Activated gamma-delta T cell treated with anti-CD3 and anti-CD28 coated beads, Interleukin-2, amount 50 U/mL, for 16 hours (primary cell): Measurements from ENCODE around the gene TNFSF12.
"Not testable (repeated sequence)": the region's sequence is repeated elsewhere in the genome, so short reads cannot be mapped to it uniquely, and the experiment has no call there.

Source experiments
- DNase-seq: peaks from one replicate; pipeline ENCODE4 v3.0.0-alpha.2; 2020; ENCODE audit warnings: low read depth

TNFSF12 gene

GRCh38 chr17:7587420-7588151 lies 38.7 kb downstream of the TNFSF12 start:
- no peak for DNase-seq

DNA sequence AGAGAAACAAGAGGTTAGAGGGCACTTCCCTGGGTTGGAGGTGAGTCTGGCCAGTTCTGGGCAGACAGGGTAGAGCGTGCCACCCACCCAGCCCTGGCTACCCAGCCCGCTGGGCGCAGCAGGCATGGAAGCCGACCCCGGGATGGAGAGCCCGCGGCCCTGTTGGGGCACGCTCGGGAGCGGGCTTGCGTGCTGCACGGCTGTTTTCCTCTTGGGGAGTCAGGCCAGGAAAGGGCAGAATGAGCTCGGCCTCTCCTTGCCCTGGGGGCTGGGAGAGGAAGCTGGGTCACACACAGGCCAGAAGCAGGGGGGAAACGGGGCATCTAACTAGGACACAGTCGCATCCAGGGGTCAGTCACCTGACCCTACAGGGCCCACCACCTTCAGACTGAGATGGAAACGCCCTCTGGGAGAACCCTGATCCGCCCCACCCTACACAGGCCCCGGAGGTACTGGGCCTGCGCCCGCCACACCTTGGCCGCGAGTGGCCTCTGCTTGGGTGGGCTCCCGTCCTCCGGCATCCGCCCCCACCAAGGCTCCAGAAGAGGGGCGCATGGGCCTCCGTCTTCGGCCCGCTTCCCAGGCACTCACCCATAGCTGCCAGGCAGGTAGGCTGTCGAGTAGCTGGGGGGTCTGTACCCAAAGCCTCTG lies 39.8 kb downstream of the TNFSF12 start:
- DNase-seq: no peak

- DNase-seq: peak; percentile 49
Observed at GRCh38 chr17:7589204-7589868, 40.5 kb downstream of the TNFSF12 start.

DNA sequence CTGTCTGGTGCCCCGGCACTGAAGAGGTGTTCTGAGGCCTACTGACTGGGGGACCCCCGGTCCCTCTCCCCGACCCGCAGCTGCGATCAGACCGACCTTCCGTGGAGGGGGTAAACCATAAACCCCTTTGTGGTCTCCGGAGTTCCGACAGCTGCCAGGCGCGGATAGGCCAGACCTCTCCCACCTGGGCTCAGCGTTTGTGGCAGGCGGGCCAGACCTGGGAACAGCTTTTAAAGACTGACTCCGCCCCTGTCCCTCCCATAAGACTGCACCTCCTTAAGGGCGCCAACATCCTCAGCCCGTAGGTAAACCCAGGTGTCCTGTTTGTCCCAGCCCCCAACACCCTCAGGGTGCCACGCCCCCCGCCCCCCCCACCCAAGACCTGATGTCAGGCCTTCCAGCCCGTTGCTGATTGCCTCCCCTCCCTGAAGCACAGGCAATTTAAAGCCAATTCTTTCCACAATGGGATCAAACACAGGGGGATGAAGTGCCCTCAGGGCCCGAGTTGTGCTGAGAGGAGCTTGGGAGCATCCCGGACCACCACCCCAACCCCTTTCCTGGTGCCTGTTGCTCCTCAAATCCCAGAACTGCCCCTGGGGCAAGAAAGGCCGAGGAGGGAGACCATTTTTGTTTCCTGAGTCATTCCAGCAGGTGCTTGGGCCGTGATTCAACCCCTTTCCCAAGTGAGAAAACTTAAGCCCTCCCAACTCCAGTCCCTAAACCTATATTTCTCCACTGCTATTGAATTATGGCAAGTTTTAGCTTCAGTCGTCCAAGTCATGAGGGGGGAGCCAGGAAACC lies 41.2 kb downstream of the TNFSF12 start, which contains the start of gene SOX15:
Gene SOX15, minus strand, starts transcription at position 204 of the 801 bp plus-strand sequence. CDS start 418 bp downstream, outside the sequence.
- no peak for DNase-seq

DNA sequence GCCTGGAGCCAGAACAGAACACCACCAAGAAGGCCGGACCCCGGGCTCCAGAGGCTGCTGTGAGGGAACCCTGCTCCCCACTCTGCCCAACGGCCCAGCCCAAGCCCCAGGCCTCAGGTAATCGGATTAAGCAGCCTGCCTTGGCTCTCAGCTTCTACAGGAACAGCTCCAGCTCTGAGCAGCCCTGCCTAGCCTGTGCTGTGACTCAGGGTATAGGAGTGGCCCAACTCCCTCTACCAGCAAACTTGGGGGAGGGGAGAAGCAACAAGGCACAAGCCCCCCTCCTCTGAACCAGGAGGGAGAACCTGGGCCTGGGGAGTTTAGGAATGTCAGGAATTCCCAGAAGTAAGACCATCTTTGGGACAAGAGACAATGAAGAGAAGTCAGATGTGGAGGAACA lies 41.9 kb downstream of the TNFSF12 start:
- DNase-seq: no peak

- DNase-seq: no peak
Observed at GRCh38 chr17:7591596-7591995, 42.7 kb downstream of the TNFSF12 start.

DNA sequence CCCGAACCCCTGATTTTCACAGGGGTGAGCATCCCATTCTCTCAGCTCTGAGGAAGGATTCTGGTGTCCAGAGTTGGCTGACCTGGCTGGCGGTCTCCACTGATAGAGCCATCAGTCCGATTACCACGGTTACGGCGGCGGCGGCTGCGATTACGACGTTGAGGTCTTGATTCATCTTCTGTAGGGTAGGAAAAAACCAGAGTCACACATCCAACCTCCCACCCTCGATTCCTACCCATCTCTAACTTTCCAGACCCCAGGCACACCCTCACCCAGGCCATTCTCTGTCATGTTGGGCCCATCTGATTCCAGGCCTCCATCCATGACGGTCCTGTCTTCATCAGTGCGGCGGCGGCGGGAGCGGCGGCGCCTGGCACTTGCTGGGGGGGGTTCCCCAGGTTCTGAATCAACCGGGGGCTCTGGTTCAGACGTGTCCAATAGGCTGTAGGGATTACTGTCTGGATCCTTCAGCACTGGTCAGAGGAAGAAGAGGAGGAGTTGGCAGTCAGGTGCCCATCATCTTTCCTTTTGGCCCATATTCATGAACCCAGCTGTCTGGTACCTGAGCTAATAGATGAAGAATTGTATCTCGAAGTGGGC lies 43.7 kb downstream of the TNFSF12 start:
- no peak for DNase-seq

DNA sequence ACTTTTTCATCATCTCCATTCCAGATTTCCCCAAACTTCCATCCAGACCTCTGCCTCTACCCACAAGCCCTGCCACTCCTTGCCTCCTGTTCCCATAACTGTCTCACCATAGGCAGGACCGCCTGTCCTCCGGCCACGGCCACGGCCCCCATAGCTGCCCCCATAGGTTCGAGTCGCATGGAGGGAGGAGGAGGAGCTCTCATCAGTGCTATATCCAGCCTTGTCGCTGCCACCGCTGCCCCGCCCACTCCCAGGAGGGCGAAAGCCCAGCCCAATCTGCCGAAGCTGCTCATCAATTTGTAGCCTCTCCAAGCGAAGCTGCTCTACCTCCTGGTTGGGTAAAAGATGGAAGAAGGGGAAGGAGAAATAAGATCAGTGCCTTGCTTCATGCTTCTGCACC lies 44.4 kb downstream of the TNFSF12 start:
- no peak for DNase-seq

GRCh38 chr17:7597561-7597960 lies 48.7 kb downstream of the TNFSF12 start:
- not testable (repeated sequence) for DNase-seq

- DNase-seq: no peak
Observed at GRCh38 chr17:7606280-7606679, 57.4 kb downstream of the TNFSF12 start.
